Measurements from ENCODE around the gene IGSF5.

IGSF5 gene

GRCh38 chr21:39825250-39825649 lies 80.3 kb downstream of the IGSF5 start:
- DNase-seq (ENCODE audit: low spot score): no peak

- no peak for DNase-seq (ENCODE audit: low spot score)
Observed at GRCh38 chr21:39834543-39834942, 89.6 kb downstream of the IGSF5 start.

GRCh38 chr21:39837861-39838359 lies 92.9 kb downstream of the IGSF5 start:
- DNase-seq (ENCODE audit: low spot score): peak; percentile 73

GRCh38 chr21:39840373-39841097 lies 95.6 kb downstream of the IGSF5 start:
- no peak for DNase-seq (ENCODE audit: low spot score)

- no peak for DNase-seq (ENCODE audit: low spot score)
Observed at GRCh38 chr21:39842741-39843459, 97.9 kb downstream of the IGSF5 start.

GRCh38 chr21:39843483-39843882 lies 98.5 kb downstream of the IGSF5 start:
- DNase-seq (ENCODE audit: low spot score): no peak

- DNase-seq (ENCODE audit: low spot score): no peak
Observed at GRCh38 chr21:39843916-39844315, 98.9 kb downstream of the IGSF5 start.

- peak; percentile 78 for DNase-seq (ENCODE audit: low spot score)
Observed at GRCh38 chr21:39845571-39846130, 100.7 kb downstream of the IGSF5 start.

GRCh38 chr21:39847877-39848276 lies 102.9 kb downstream of the IGSF5 start:
- DNase-seq (ENCODE audit: low spot score): no peak

GRCh38 chr21:39849014-39849655 lies 104.2 kb downstream of the IGSF5 start:
- no peak for DNase-seq (ENCODE audit: low spot score)

GRCh38 chr21:39850333-39850732 lies 105.3 kb downstream of the IGSF5 start:
- no peak for DNase-seq (ENCODE audit: low spot score)

GRCh38 chr21:39851002-39851618 lies 106.1 kb downstream of the IGSF5 start:
- DNase-seq (ENCODE audit: low spot score): no peak
